ENCODE results near the gene MYO7B.

DNA sequence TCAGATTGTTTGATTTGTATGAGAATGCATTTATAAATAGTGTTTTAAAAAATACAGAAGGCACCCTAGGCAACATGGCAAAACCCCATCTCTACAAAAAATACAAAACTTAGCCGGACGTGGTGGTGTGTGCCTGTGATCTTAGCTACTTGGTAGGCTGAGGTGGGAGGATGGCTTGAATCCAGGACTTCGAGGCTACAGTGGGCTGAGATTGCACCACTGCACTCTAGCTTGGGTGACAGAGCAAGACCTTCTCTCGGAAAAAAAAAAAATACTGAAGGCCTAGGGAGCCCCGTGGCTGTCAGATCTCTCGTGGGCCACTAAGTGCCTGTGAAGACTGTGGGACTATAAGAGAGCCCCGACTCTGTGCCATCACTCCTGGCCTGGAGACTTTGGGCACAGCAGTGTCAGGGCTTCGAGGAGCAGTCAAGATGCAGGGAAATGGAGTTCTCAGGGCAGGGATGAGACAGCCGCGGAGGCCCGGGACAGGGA lies 40.5 kb downstream of the MYO7B start:
- TF ChIP-seq, protein P1, sequence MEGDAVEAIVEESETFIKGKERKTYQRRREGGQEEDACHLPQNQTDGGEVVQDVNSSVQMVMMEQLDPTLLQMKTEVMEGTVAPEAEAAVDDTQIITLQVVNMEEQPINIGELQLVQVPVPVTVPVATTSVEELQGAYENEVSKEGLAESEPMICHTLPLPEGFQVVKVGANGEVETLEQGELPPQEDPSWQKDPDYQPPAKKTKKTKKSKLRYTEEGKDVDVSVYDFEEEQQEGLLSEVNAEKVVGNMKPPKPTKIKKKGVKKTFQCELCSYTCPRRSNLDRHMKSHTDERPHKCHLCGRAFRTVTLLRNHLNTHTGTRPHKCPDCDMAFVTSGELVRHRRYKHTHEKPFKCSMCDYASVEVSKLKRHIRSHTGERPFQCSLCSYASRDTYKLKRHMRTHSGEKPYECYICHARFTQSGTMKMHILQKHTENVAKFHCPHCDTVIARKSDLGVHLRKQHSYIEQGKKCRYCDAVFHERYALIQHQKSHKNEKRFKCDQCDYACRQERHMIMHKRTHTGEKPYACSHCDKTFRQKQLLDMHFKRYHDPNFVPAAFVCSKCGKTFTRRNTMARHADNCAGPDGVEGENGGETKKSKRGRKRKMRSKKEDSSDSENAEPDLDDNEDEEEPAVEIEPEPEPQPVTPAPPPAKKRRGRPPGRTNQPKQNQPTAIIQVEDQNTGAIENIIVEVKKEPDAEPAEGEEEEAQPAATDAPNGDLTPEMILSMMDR (IDR thresholded peaks at IDR 0.05) = no peak
- no peak for TF ChIP-seq EZH2 (IDR thresholded peaks at IDR 0.05; ENCODE audit: borderline replicate concordance, insufficient read depth, low read depth, low read length, poor library complexity, severe bottlenecking)

Data from B cell (primary cell).